Activated CD4-positive, alpha-beta T cell treated with anti-CD3 and anti-CD28 coated beads, Interleukin-2, amount 50 U/mL, for 1 hour (primary cell): ENCODE results near the gene CELF6.

ENCODE experiments used
- DNase-seq: peaks from one replicate; pipeline ENCODE4 v3.0.0-alpha.2; 2020

CELF6 gene

GRCh38 chr15:72319985-72320671, at the start of gene CELF6:
Gene CELF6, minus strand, starts transcription at chr15:72320157. Its CDS starts 283 bp downstream, at chr15:72319874.
- peak; percentile 75 for DNase-seq

DNA sequence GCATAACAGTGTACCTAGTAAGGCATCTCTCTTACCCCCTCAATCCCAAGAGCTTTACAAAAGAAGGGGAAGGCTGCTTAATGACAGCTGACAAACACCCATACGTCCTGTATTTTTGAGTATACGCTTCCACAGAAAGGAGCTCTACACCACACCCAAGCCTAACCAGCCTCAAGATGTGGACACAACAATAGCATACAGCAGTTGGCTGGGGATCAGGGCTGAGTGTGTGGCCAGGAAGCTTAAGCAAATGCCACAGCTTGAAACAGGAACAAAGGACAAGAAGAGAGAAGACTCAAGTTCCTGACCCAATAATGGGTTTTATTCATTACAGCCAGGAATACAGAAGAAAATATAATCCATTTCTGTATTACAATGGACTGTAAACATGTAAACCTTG, 48.9 kb upstream of the CELF6 start:
- DNase-seq: no peak

DNA sequence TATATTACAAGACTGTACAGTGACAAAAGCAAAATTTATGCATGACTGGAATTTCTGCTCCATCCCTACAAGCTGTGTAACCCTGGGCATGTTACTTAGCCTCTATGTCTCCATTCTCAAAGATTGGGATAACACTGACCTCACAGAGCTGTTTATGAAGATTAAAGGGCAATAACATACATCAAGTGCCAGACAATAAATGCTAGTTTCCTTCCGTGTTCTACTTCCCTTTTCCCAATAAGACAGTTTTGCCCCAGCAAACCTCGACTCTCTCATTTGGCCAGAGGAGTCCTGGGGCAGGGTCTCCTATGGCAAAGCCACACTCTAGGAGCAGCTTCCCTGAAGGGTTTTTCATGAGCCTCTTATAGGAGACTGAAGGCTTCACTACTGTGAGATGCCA, 48.4 kb upstream of the CELF6 start:
- DNase-seq: no peak

DNA sequence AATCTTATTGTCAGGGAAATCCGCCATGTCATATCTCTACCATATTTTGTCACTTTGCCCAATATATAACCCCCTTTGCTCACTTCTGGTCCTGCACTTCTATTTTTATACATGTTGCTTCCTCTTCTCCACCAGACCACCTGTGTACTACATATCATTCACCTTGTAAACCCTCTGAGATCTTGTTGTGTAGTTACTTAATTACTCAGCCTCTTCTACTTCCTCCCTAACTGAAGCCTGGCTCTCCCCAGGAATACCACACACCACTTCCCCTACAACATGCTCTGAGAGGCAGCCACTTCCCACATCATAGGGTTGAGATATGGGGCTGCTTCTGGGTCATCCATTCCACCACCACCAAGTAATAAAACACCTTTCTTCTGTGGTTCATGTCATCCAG, 45.9 kb upstream of the CELF6 start:
- DNase-seq: no peak

DNA sequence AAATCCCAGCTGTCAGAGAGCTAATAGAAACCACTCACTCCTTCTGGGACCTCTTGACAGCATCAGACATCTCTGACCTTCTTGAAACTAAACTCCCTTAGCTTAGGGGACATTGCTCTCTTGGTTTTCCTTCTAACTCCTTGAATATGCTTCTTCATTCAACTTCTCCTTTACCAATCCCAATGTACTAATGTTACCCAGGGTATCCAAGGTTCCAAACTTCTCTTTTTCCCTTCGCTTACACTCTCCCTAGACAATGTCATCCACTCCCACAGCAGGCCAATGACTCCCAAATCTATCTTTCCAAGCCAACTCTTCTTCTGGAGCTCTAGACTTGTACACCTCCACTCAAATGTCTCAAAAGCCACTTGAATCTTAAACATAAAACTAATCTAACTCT, 41.2 kb upstream of the CELF6 start:
- no peak for DNase-seq

- DNase-seq: no peak
Measured at GRCh38 chr15:72358650-72359171, 38.8 kb upstream of the CELF6 start.

GRCh38 chr15:72358121-72358520, 38.2 kb upstream of the CELF6 start:
- DNase-seq: no peak

- DNase-seq: no peak
Measured at GRCh38 chr15:72354496-72354895, 34.5 kb upstream of the CELF6 start.

GRCh38 chr15:72353266-72353665, 33.3 kb upstream of the CELF6 start:
- no peak for DNase-seq

DNA sequence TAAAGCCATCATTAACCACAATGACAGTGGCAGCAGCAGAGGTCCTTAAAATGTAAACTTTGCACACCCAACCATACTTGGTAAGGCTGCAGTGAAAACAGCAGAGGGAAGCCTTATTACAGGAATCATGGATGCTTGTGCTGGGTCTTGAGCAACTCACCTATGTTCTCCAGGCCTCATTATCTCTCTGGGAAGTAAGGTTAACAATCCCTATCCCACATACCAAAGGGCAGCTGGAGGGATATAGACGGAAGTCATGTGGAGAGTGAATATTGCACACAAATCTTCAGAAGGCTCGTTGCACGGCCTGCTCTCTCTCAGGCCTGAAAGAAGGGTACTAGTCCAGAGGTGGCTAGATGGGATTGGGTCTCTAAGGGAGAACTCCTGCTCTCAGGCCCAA, 25.8 kb upstream of the CELF6 start:
- no peak for DNase-seq

DNA sequence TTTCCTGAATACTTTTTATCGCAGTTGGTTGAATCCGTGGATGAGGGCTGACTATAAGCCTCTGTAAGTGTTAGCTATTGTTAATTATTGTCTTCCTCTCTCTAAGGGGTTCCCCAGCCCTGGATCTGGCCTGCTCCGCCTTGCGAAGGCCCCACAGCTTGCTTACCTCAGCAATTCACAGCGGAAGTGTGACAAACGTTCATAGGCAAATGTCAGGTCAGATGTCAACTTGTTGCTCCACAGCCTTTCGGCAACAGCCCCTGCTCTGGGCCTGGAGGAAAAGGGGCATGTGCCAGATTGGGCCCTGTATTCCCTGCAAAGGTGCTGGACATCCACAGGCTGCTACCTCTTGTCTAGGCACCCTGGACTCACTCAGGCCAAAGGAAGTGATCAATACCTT, 25.3 kb upstream of the CELF6 start:
- no peak for DNase-seq

- no peak for DNase-seq
Measured at GRCh38 chr15:72344602-72345001, 24.6 kb upstream of the CELF6 start.

GRCh38 chr15:72342385-72342784, 22.4 kb upstream of the CELF6 start:
- peak; percentile 39 for DNase-seq

- DNase-seq: no peak
Measured at GRCh38 chr15:72341361-72341760, 21.4 kb upstream of the CELF6 start.

DNA sequence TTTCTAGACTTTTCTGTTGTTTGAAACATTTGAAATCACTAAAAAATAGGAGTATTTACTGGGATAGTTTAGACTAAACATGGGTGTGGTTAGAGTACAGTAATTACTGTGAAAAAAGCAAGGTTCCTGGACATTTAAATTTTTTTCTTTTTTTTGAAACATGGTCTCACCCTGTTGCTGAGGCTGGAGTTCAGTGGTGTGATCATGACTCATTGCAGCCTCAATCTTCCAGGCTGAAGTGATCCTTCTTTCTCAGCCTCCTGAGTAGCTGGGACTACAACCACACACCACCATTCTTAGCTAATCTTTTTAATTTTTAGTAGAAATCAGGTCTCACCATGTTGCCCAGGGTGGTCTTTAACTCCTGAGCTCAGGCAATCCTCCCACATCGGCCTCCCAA, 20.4 kb upstream of the CELF6 start:
- DNase-seq: no peak

DNA sequence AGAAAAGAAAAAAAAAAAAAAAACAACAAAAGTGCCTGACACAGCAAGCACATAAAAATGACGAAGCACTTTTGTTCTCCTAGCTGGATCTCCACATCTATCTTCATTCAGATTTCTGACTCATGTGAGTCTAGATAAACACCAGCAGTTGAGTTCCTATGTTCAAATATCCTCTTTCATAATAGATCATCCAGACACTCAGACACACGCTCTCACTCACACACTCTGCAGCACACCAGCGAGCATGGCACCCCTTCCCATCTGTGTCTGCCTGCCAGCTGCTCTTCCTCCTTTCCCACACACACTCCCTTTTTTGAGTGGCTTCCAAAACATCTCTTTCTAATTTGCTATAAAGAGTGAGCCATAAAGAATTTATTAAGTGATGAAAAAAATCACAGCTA, 19.8 kb upstream of the CELF6 start:
- no peak for DNase-seq

- DNase-seq: no peak
Measured at GRCh38 chr15:72338617-72339321, 18.8 kb upstream of the CELF6 start.

DNA sequence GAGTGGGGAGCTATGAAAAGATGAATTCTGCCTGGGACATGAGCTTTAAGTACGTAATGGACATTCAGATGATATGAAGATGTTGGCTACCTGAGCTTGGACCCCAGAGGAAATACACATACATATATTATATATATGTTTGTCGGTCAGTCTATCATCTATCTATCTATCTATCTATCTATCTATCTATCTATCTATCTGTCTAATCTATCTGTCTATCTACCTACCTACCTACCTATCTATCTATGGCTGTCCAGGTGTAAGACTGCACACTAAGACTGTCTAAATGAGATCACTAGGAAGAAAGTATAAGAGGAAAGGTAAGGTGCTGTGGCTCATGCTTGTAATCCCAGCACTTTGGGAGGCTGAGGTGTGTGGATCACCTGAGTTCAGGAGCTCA, 18.2 kb upstream of the CELF6 start:
- no peak for DNase-seq

GRCh38 chr15:72334842-72335241, 14.9 kb upstream of the CELF6 start:
- no peak for DNase-seq

- no peak for DNase-seq
Measured at GRCh38 chr15:72331021-72331420, 11.1 kb upstream of the CELF6 start.

- no peak for DNase-seq
Measured at GRCh38 chr15:72323752-72324151, 3.8 kb upstream of the CELF6 start.

- DNase-seq: peak; percentile 33
Measured at GRCh38 chr15:72319360-72319984, 485 bp downstream of the CELF6 start.

- no peak for DNase-seq
Measured at GRCh38 chr15:72318408-72318942, 1.5 kb downstream of the CELF6 start.
